ENCODE data around the gene KCNC3.

- TF ChIP-seq RFX5 (IDR thresholded peaks at IDR 0.05) (no peak), ELK1 (IDR thresholded peaks at IDR 0.05; ENCODE audit: low read depth, low read length) (no peak), CBX2 (IDR thresholded peaks at IDR 0.05; ENCODE audit: borderline replicate concordance, low read depth) (no peak), EP300 (IDR thresholded peaks at IDR 0.05) (no peak), RAD21 (conservative IDR thresholded peaks at IDR 0.05 in 1 of 2, IDR thresholded peaks at IDR 0.05 in 1 of 2) (no peak), PBX3 (IDR thresholded peaks at IDR 0.05) (no peak)
Measured at GRCh38 chr19:50319156-50319555, 10.0 kb downstream of the KCNC3 start.

Data from A549 (cell line).